ENCODE results near the gene NXT1.

DNA sequence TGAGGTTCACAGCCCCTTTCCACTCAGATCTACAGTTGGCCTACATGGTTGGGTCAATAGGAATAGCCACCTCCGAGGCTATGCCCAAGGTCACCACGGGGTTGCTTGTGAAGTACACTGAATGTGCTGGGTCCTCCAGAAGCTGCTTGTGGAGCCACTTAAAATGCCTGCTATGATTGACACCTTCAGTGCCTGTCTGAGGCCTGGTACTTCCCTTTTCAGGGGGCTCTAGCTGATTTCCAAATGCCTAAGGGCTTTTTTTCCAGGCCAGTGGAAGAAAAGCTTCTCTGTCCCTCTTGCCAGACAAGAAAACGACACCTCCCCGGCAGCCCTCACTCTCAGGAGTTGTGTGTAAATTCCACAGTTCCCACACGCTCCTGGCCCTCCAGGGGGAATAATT lies 6.3 kb upstream of the NXT1 start:
- TF ChIP-seq EZH2 (IDR thresholded peaks at IDR 0.05; ENCODE audit: low read length, missing control alignments) = no peak
- TF ChIP-seq, protein P1, sequence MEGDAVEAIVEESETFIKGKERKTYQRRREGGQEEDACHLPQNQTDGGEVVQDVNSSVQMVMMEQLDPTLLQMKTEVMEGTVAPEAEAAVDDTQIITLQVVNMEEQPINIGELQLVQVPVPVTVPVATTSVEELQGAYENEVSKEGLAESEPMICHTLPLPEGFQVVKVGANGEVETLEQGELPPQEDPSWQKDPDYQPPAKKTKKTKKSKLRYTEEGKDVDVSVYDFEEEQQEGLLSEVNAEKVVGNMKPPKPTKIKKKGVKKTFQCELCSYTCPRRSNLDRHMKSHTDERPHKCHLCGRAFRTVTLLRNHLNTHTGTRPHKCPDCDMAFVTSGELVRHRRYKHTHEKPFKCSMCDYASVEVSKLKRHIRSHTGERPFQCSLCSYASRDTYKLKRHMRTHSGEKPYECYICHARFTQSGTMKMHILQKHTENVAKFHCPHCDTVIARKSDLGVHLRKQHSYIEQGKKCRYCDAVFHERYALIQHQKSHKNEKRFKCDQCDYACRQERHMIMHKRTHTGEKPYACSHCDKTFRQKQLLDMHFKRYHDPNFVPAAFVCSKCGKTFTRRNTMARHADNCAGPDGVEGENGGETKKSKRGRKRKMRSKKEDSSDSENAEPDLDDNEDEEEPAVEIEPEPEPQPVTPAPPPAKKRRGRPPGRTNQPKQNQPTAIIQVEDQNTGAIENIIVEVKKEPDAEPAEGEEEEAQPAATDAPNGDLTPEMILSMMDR (conservative IDR thresholded peaks at IDR 0.05 in 1 of 2, IDR thresholded peaks at IDR 0.05 in 1 of 2; ENCODE audit: low read depth in 1 of 2, low read length in 2 of 2) = no peak
